Femur (tissue), 1 donor: Measurements from ENCODE around the gene KAT2B.

Source experiments
- DNase-seq: peaks from one replicate; pipeline ENCODE4 v3.0.0-alpha.2; 2017

The KAT2B gene

GRCh38 chr3:20066850-20067617 lies 26.8 kb downstream of the KAT2B start:
- peak; percentile 69 for DNase-seq

GRCh38 chr3:20068512-20069177 lies 28.4 kb downstream of the KAT2B start:
- no peak for DNase-seq

GRCh38 chr3:20069178-20069532 lies 28.9 kb downstream of the KAT2B start:
- no peak for DNase-seq

- no peak for DNase-seq
These were observed 30.9 kb downstream of the KAT2B start for GRCh38 chr3:20071175-20071574.

- no peak for DNase-seq
These were observed 32.2 kb downstream of the KAT2B start for GRCh38 chr3:20072422-20072821.

GRCh38 chr3:20073068-20073467 lies 32.8 kb downstream of the KAT2B start:
- no peak for DNase-seq

- DNase-seq, result no peak
These were observed 33.4 kb downstream of the KAT2B start for GRCh38 chr3:20073683-20074082.

- DNase-seq, result no peak
These were observed 34.2 kb downstream of the KAT2B start for GRCh38 chr3:20074226-20075063.

- DNase-seq, result no peak
These were observed 35.0 kb downstream of the KAT2B start for GRCh38 chr3:20075197-20075596.

- DNase-seq, result no peak
These were observed 36.2 kb downstream of the KAT2B start for GRCh38 chr3:20076296-20076997.

- no peak for DNase-seq
These were observed 36.8 kb downstream of the KAT2B start for GRCh38 chr3:20077068-20077467.

- DNase-seq, result no peak
These were observed 38.0 kb downstream of the KAT2B start for GRCh38 chr3:20078194-20078714.

- no peak for DNase-seq
These were observed 39.4 kb downstream of the KAT2B start for GRCh38 chr3:20079621-20080020.

GRCh38 chr3:20080956-20081554 lies 40.8 kb downstream of the KAT2B start:
- peak; percentile 70 for DNase-seq

- no peak for DNase-seq
These were observed 43.0 kb downstream of the KAT2B start for GRCh38 chr3:20083253-20083652.

GRCh38 chr3:20083953-20084352 lies 43.7 kb downstream of the KAT2B start:
- DNase-seq, result no peak

- DNase-seq, result no peak
These were observed 51.2 kb downstream of the KAT2B start for GRCh38 chr3:20091331-20092047.

- no peak for DNase-seq
These were observed 55.2 kb downstream of the KAT2B start for GRCh38 chr3:20095470-20095869.

GRCh38 chr3:20096135-20096685 lies 56.0 kb downstream of the KAT2B start:
- no peak for DNase-seq

- peak; percentile 68 for DNase-seq
These were observed 56.8 kb downstream of the KAT2B start for GRCh38 chr3:20097015-20097414.

- DNase-seq, result no peak
These were observed 58.8 kb downstream of the KAT2B start for GRCh38 chr3:20099060-20099459.
